GM19240 (cell line): ENCODE measurements around the gene CABP7.
"Not testable (repeated sequence)": the region's sequence is repeated elsewhere in the genome, so short reads cannot be mapped to it uniquely, and the experiment has no call there.

ENCODE experiments used
- DNase-seq: peaks from one replicate; pipeline ENCODE4 v3.0.0; 2011; ENCODE audit warnings: low spot score; ENCODE audit not compliant: insufficient read length

The CABP7 gene

GRCh38 chr22:29747832-29748231, 28.0 kb downstream of the CABP7 start:
- no peak for DNase-seq

GRCh38 chr22:29748248-29748893, 28.6 kb downstream of the CABP7 start:
- no peak for DNase-seq

DNA sequence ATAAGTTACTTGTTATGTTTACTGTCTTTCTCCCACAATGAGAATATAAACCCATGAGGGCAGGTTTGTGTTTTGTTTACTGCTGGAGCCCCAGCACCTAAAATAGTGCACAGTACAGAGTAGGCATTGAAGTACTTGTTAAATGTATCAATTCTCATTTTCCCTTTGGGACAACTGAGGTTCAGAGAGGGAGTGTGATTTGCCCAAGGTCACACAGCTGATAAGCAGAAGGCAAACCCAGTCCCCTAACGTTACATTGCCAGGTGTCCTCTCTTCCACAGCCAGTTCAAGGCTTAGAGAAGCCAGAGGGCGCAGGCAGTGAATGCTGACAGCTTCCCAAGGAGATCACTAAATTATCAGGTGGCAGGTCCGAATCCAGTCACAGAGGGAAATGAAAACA, 30.2 kb downstream of the CABP7 start:
- no peak for DNase-seq

GRCh38 chr22:29750559-29751538, 31.0 kb downstream of the CABP7 start:
- DNase-seq: no peak

DNA sequence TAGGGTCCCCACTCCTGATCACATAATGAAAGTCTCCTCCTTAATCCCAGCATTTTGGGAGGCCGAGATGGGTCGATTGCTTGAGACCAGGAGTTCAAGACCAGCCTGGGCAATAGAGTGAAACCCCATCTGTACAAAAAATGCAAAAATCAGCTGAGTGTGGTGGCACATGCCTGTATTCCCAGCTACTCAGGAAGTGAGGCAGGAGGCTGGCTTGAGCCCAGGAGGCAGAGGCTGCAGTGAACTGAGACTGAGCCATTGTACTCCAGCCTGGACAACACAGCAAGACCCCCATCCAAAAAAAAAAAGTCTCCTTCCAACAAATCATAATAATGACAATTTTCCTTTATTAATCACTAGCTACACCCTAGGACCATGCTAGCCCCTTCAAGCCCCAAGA, 31.9 kb downstream of the CABP7 start:
- no peak for DNase-seq

DNA sequence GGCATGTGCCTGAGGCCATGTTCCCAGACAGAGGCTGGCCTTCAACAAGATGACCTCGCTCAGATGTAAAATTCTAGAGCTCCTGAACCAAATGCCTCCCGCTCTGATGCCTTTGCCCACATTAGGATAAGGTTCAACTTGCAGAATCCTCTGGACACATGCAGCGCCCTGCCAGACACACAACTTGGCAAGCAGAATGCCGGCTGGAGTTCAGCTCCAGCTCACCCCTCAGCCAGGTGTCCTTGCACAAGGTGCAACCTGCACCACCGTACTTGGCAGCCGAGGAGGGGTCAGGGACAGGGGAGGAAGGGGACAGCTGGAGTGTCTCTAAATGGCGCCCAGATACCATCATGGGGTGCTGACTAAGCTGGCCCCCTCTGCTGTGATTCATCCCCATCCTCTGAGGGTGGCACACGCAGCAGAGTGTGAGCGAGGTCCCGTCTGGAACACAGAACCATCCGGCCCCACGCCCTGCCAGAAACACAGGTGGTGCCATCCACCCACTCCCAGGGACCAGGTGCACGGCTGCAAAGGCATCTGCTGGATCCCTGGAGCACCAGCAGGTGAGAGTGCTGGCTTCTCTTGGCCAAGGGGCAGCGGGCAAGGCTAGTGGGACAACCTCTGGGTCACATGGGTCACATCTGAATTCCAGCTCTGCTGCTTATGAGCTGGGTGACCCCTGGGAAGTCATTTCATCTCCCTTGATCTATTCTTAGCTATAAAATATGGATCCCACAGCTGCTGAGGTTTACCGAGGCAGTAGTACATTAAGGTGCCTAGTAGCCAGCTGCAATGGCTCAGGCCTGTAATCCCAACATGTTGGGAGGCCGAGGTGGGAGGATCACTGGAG, 34.2 kb downstream of the CABP7 start:
- no peak for DNase-seq

DNA sequence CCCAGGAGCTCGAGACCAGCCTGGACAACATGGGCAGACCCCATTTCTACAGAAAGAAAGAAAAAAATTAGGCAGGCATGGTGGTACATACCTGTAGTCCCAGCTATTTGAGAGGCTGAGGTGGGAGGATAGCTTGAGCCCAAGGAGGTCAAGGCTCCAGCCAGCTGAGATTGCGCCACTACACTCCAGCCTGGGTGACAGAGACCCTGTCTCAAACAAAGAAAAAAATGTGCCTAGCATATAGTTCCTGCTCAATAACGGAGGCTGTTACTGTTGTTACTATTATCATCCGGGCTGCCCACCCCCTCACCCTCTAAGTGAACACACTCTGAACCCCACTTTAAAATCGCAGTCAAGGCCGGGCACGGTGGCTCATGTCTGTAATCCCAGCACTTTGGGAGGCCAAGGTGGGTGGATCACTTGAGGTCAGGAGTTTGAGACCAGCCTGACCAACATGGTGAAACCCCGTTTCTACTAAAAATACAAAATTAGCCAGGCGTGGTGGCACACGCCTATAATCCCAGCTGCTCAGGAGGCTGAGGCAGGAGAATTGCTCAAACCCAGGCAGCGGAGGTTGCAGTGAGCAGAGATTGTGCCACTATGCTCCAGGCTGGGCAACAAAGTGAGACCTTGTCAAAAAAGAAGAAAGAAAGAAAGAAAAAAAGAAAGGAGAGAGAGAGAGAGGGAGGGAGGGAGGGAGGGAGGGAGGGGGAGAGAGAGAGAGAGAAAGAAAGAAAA, 35.0 kb downstream of the CABP7 start:
- DNase-seq: not testable (repeated sequence)

- DNase-seq: no peak
Observed at GRCh38 chr22:29755889-29756288, 36.1 kb downstream of the CABP7 start.

GRCh38 chr22:29756341-29756740, 36.5 kb downstream of the CABP7 start:
- DNase-seq: no peak

DNA sequence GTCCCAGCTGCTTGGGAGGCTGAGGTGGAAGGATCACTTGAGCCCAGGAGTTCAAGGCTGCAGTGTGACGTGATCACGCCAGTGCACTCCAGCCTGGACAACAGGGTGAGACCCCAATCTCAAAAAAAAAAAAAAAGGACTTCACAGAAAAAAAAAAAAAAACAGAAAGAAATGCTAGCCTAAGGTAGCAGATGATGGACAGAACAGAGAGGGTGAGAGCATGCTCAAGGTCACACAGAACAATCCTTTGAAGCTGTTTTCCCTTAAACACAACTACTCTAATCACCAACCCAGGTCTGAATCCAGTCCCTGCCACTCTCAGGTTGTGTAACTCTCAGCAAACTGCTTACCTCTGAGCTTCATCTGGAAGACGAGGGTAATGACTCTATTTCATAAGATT, 37.3 kb downstream of the CABP7 start:
- DNase-seq: no peak

- DNase-seq: no peak
Observed at GRCh38 chr22:29758068-29758622, 38.3 kb downstream of the CABP7 start.

- DNase-seq: no peak
Observed at GRCh38 chr22:29758959-29759358, 39.2 kb downstream of the CABP7 start.

DNA sequence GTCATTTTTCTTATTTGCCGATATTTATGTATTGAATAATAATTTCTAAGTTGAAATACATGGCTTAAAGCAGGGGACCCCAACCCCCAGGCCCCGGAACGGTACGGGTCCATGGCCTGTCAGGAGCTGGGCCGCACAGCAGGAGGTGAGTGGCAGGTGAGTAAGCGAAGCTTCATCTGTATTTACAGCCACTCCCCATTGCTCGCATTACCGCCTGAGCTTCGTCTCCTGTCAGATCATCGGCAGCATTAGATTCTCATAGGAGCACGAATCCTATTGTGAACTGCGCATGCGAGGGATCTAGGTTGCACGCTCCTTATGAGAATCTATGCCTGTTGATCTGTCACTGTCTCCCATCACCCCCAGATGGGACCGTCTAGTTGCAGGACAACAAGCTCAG, 42.5 kb downstream of the CABP7 start:
- DNase-seq: no peak

DNA sequence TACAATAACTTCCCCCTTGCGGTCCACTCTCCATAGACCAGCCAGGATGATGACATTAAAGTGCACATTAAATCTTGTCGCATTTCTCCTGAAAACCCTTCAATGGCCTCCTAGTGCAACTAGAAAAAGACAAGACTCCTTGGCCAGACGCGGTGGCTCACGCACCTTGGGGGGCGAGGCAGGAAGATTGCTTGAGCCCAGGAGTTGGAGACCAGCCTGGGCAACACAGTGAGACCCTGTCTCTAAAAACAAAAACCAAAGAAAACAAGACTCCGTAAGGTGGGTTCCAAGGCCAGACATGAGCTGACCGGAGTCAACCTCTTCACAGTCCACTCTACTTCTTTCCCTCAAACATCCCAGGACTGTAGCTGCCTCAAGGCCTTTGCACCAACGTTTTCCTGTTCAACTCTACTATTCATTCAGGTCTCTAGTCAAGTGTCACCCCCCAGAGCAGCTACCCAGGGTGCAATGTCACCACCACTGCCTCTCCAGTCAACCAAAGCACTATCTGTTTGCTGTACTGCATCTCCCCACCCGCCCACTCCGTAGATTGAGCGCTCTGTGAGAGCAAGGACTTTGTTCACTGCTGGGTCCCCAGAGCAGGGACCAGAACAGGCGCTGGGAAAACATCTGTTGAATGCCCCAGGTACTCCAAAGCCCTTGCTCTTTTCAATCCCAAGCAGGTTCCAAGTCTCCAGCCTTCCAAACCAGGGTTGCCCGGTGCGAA, 46.3 kb downstream of the CABP7 start:
- DNase-seq: peak; percentile 19

DNA sequence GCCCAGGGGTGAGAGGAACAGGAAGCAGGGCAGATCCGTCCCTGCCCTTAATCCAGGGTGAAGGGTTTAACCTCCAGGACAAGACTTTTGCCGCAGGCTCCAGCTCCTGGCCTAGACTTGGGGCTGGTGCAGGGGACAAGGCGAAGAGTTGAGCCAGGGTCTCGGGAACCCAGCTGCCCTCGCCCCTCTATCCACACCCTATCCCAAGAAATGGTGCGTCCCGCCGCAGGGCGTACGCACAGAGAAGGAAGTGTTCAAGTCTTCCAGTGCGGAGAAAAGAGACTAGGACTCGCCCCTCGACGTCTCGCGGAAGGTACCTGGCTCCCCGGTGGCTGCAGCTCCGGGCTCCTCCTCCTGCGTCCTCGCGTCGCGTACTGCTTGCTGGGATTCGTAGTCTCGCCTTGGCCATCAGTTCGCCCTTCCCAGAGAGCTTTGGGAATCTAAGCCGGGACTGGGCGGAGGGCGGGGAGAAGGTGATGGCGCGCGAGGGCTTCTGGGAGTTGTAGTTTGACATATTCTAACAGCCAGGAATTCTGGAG, 46.9 kb downstream of the CABP7 start, which contains the start of gene ZMAT5:
ZMAT5 (minus strand) TSS at position 376 of the 539 bp plus-strand sequence. CDS start 18,463 bp downstream, outside the sequence.
- peak; percentile 99 for DNase-seq

DNA sequence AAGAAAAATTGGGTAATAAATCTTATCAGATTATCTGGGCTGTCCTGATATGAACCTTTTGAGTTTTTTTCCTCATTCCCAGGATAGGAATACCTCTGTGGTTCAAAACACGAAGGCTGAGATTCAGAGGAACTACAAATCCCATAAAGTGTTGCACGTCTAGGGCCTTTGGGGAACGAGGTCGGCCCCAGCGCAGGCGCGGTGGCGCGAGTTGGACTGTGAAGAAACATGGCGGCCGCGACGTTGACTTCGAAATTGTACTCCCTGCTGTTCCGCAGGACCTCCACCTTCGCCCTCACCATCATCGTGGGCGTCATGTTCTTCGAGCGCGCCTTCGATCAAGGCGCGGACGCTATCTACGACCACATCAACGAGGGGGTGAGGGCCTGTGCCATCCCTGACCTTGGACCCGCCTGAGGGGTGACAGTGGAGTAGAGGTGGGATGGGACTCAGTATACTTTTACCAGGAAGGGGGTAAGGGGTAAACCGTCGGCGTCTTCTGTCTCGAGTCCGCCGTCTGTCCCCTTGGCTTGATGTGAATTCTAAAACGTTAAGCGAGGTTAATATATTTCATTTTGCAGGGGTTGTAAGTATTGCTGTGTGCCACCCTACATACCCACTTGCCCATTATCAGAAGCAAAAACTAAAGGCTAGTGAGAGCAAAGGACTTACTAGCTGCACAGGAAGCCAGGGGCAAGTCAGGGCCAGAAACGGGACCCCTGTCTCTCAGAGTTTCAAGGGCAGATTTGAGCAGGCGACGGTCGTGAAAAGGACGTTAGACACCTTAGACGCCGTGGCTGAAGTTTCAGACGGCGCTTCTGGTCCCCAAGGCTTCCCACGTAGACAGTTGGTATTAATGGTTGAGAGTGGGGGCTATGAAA, 47.6 kb downstream of the CABP7 start, which contains the start of gene UQCR10:
UQCR10 (plus strand) TSS at position 199 of the 881 bp plus-strand sequence; CDS start at position 229, 30 bp downstream.
- peak; percentile 95 for DNase-seq

DNA sequence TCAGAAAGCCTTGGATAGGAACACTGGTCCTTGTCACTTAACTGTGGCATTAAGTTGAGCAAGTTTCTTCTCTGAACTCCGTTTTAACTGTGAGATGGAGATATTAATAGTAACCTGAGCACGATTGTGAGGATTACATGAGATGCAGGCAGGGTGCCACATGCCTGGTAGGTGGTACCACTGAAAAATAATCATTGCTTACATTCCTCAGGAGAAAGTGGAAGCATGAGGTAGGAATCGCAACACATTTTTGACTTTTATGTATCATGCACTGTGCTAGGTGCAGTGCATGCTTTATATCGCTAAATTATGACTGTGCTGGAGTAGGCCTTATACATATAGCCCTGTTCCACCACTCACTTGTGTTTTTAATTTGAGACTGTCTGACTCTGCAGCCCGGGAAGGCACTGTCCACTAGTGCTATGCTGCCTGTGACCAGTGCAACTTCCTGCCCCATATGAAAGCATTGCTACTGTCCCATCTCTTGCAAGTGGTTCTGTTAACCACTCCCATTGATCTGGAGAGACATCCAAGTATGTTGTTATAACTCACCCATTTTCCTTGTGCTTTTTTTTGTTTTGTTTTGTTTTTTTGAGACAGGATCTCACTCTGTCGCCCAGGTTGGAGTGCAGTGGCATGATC, 48.4 kb downstream of the CABP7 start:
- DNase-seq: no peak
